Measurements from ENCODE around the gene KY.

The KY gene

GRCh38 chr3:134642445-134643149 is 8.2 kb downstream of the KY start:
- no peak for DNase-seq

GRCh38 chr3:134641671-134642300 is 9.0 kb downstream of the KY start:
- no peak for DNase-seq

GRCh38 chr3:134640872-134641470 is 9.9 kb downstream of the KY start:
- peak; percentile 86 for DNase-seq

GRCh38 chr3:134640378-134640777 is 10.4 kb downstream of the KY start:
- DNase-seq, result no peak

GRCh38 chr3:134638385-134639030 is 12.3 kb downstream of the KY start:
- DNase-seq, result no peak

- no peak for DNase-seq
Observed at GRCh38 chr3:134636406-134636805, 14.4 kb downstream of the KY start.

- peak; percentile 30 to 53 for DNase-seq
Observed at GRCh38 chr3:134630506-134630905, 20.3 kb downstream of the KY start.

- no peak for DNase-seq
Observed at GRCh38 chr3:134628884-134629283, 21.9 kb downstream of the KY start.

- DNase-seq, result peak; percentile 35 to 39
Observed at GRCh38 chr3:134627831-134628230, 23.0 kb downstream of the KY start.

GRCh38 chr3:134625885-134626741 is 24.7 kb downstream of the KY start:
- no peak for DNase-seq

GRCh38 chr3:134625462-134625861 is 25.4 kb downstream of the KY start:
- no peak for DNase-seq

GRCh38 chr3:134624537-134625287 is 26.1 kb downstream of the KY start:
- no peak for DNase-seq

- no peak for DNase-seq
Observed at GRCh38 chr3:134623615-134624245, 27.1 kb downstream of the KY start.

- DNase-seq, result no peak
Observed at GRCh38 chr3:134622806-134623365, 27.9 kb downstream of the KY start.

- DNase-seq, result no peak
Observed at GRCh38 chr3:134621854-134622253, 29.0 kb downstream of the KY start.

GRCh38 chr3:134620476-134621115 is 30.2 kb downstream of the KY start:
- no peak for DNase-seq

GRCh38 chr3:134619884-134620445 is 30.9 kb downstream of the KY start:
- no peak for DNase-seq

- no peak for DNase-seq
Observed at GRCh38 chr3:134619301-134619615, 31.6 kb downstream of the KY start.

- DNase-seq, result no peak
Observed at GRCh38 chr3:134618478-134619300, 32.1 kb downstream of the KY start.

All from Kasumi-1 (cell line).